H9 (cell line): ENCODE results near the gene CIDEC. TPM values are rescaled to one million over a fixed set of nuclear protein-coding genes. Genes with fewer than 3 reads are reported as not detected.

Experiments
- DNase-seq: peaks from one replicate; pipeline ENCODE4 v3.0.0-alpha.2; 2017
- H2AFZ ChIP-seq: one replicate; pipeline ENCODE4 v1.6.1; 2013; ENCODE audit warnings: mild to moderate bottlenecking, low read length, control low read depth, moderate library complexity
- H2AK5ac ChIP-seq: 2 replicates; pipeline ENCODE4 v1.6.1; 2013; ENCODE audit warnings: low read length, control low read depth, mixed read lengths; ENCODE audit not compliant: insufficient read length
- H2BK120ac ChIP-seq: one replicate; pipeline ENCODE4 v1.6.1; 2013; ENCODE audit warnings: low read depth, mild to moderate bottlenecking, low read length, control low read depth, inconsistent platforms; ENCODE audit not compliant: poor library complexity, severe bottlenecking
- H2BK12ac ChIP-seq: 2 replicates; pipeline ENCODE4 v1.6.1; 2013; ENCODE audit warnings: low read length, control low read depth, mixed read lengths, low read depth; ENCODE audit not compliant: insufficient read length
- H2BK15ac ChIP-seq: 2 replicates; pipeline ENCODE4 v1.6.1; 2013; ENCODE audit warnings: low read depth, low read length, control low read depth
- H2BK20ac ChIP-seq: one replicate; pipeline ENCODE4 v1.6.1; 2013; ENCODE audit warnings: low read depth, mild to moderate bottlenecking, low read length, control low read depth, inconsistent platforms; ENCODE audit not compliant: poor library complexity, severe bottlenecking
- H2BK5ac ChIP-seq: 2 replicates; pipeline ENCODE4 v1.6.1; 2013; ENCODE audit warnings: low read length, control low read depth, mixed read lengths; ENCODE audit not compliant: insufficient read length
- H3K14ac ChIP-seq: 2 replicates; pipeline ENCODE4 v1.6.1; 2013; ENCODE audit warnings: low read length, control low read depth; ENCODE audit not compliant: insufficient read depth
- H3K18ac ChIP-seq: 2 replicates; pipeline ENCODE4 v1.6.1; 2013; ENCODE audit warnings: low read depth, mild to moderate bottlenecking, mixed read lengths, low read length, control low read depth; ENCODE audit not compliant: insufficient read length
- H3K23ac ChIP-seq: 2 replicates; pipeline ENCODE4 v1.6.1; 2013; ENCODE audit warnings: low read length, control low read depth, mixed read lengths, low read depth; ENCODE audit not compliant: insufficient read length
- H3K23me2 ChIP-seq: 2 replicates; pipeline ENCODE4 v1.6.1; 2013; ENCODE audit warnings: low read depth, mild to moderate bottlenecking, mixed read lengths, low read length, control low read depth; ENCODE audit not compliant: insufficient read length, poor library complexity, severe bottlenecking
- H3K27ac ChIP-seq: 2 replicates; pipeline ENCODE4 v1.5.1; 2013; ENCODE audit warnings: low read length, control low read depth, mixed read lengths, low read depth; ENCODE audit not compliant: insufficient read length
- H3K27me3 ChIP-seq: 2 replicates; pipeline ENCODE4 v1.6.1; 2013; ENCODE audit warnings: low read length, control low read depth, inconsistent platforms; ENCODE audit not compliant: insufficient read depth
- H3K4ac ChIP-seq: 2 replicates; pipeline ENCODE4 v1.6.1; 2013; ENCODE audit warnings: low read depth, mild to moderate bottlenecking, control low read depth, inconsistent platforms, low read length, moderate library complexity
- H3K4me1 ChIP-seq: 2 replicates; pipeline ENCODE4 v1.6.1; 2013; ENCODE audit warnings: low read length, control low read depth, inconsistent platforms; ENCODE audit not compliant: insufficient read depth
- H3K4me2 ChIP-seq: 2 replicates; pipeline ENCODE4 v1.6.1; 2013; ENCODE audit warnings: low read length, control low read depth, mixed read lengths; ENCODE audit not compliant: insufficient read length, insufficient read depth
- H3K56ac ChIP-seq: 2 replicates; pipeline ENCODE4 v1.6.1; 2013; ENCODE audit warnings: low read depth, mild to moderate bottlenecking, mixed read lengths, low read length, control low read depth; ENCODE audit not compliant: insufficient read length
- H3K79me1 ChIP-seq: 2 replicates; pipeline ENCODE4 v1.6.1; 2013; ENCODE audit warnings: low read depth, mild to moderate bottlenecking, moderate library complexity, low read length, control low read depth, inconsistent platforms; ENCODE audit not compliant: insufficient read depth, poor library complexity, severe bottlenecking
- H3K79me2 ChIP-seq: 2 replicates; pipeline ENCODE4 v1.6.1; 2013; ENCODE audit warnings: low read length, control low read depth, inconsistent platforms; ENCODE audit not compliant: insufficient read depth
- H3K9ac ChIP-seq: 2 replicates; pipeline ENCODE4 v1.6.1; 2013; ENCODE audit warnings: low read length, control low read depth, mixed read lengths; ENCODE audit not compliant: insufficient read length; ENCODE audit errors: extremely low read depth
- H3K9me3 ChIP-seq: one replicate; pipeline ENCODE4 v1.6.1; 2013; ENCODE audit warnings: low read depth, low read length, inconsistent platforms; ENCODE audit not compliant: control insufficient read depth
- H3T11ph ChIP-seq: one replicate; pipeline ENCODE4 v1.6.1; 2013; ENCODE audit warnings: mild to moderate bottlenecking, low read length, control low read depth, inconsistent platforms
- H4K20me1 ChIP-seq: one replicate; pipeline ENCODE4 v1.6.1; 2013; ENCODE audit not compliant: control insufficient read depth, insufficient read length, insufficient read depth
- H4K5ac ChIP-seq: 2 replicates; pipeline ENCODE4 v1.6.1; 2013; ENCODE audit warnings: low read depth, mild to moderate bottlenecking, mixed read lengths, low read length, control low read depth; ENCODE audit not compliant: insufficient read length
- H4K8ac ChIP-seq: replicated peaks from 2 replicates; pipeline ENCODE4 v1.6.1; 2013; ENCODE audit warnings: low read length, control low read depth, mixed read lengths, low read depth; ENCODE audit not compliant: insufficient read length
- H4K91ac ChIP-seq: 2 replicates; pipeline ENCODE4 v1.6.1; 2013; ENCODE audit warnings: low read depth, mild to moderate bottlenecking, moderate library complexity, mixed read lengths, low read length, control low read depth; ENCODE audit not compliant: insufficient read length
- H3K27ac Mint-ChIP-seq, 3 experiments: 2 replicates in 2 of 3; 3 replicates in 1 of 3; pipeline ENCODE4 v1.8.0; 2020 to 2021; ENCODE audit warnings: mixed read lengths in 3 of 3, mild to moderate bottlenecking in 1 of 3, moderate library complexity in 1 of 3
- H3K27me3 Mint-ChIP-seq: 2 replicates; pipeline ENCODE4 v1.8.0; 2021; ENCODE audit warnings: low read depth, mild to moderate bottlenecking, moderate library complexity, mixed read lengths
- H3K36me3 Mint-ChIP-seq, 3 experiments: 2 replicates in 2 of 3; 3 replicates in 1 of 3; pipeline ENCODE4 v1.8.0; 2020 to 2021; ENCODE audit warnings: low read depth in 3 of 3, mixed read lengths in 3 of 3; ENCODE audit not compliant: insufficient read depth in 1 of 3
- H3K4me1 Mint-ChIP-seq, 2 experiments: 2 replicates each; pipeline ENCODE4 v1.8.0; 2020; ENCODE audit warnings: mixed read lengths in 2 of 2
- H3K4me3 Mint-ChIP-seq, 2 experiments: 2 replicates in 1 of 2; 3 replicates in 1 of 2; pipeline ENCODE4 v1.8.0; 2020 to 2021; ENCODE audit warnings: mild to moderate bottlenecking in 2 of 2, mixed read lengths in 2 of 2, moderate library complexity in 1 of 2
- H3K9me3 Mint-ChIP-seq, 2 experiments: 2 replicates in 1 of 2; 3 replicates in 1 of 2; pipeline ENCODE4 v1.8.0; 2020; ENCODE audit warnings: mild to moderate bottlenecking in 2 of 2, mixed read lengths in 2 of 2, moderate library complexity in 1 of 2
- WGBS: extraction: QIAGEN DNeasy Blood & Tissue Kit; methylation state at CpG from one replicate; pipeline ENCODE4 v1.1.7; 2013; ENCODE audit warnings: missing lambda C conversion rate, low lambda C conversion rate, mixed read lengths; ENCODE audit not compliant: insufficient read length; ENCODE audit errors: extremely low coverage; 5-methylcytosine and 5-hydroxymethylcytosine counted together
- total RNA-seq: library from RNA; stranded (reverse); gene quantifications from 2 replicates; pipeline ENCODE4 v1.2.1, GENCODE V29; 2021
- TF ChIP-seq, protein P1 (sequence below): fragments of 200-600 bp; sonication (generic); conservative IDR thresholded peaks from 3 replicates; pipeline ENCODE4 v1.8.0; 2021; ENCODE audit warnings: antibody characterized with exemption, mild to moderate bottlenecking

Gene CIDEC
- total RNA-seq, 1 experiment from 2014 or later = not detected

DNA sequence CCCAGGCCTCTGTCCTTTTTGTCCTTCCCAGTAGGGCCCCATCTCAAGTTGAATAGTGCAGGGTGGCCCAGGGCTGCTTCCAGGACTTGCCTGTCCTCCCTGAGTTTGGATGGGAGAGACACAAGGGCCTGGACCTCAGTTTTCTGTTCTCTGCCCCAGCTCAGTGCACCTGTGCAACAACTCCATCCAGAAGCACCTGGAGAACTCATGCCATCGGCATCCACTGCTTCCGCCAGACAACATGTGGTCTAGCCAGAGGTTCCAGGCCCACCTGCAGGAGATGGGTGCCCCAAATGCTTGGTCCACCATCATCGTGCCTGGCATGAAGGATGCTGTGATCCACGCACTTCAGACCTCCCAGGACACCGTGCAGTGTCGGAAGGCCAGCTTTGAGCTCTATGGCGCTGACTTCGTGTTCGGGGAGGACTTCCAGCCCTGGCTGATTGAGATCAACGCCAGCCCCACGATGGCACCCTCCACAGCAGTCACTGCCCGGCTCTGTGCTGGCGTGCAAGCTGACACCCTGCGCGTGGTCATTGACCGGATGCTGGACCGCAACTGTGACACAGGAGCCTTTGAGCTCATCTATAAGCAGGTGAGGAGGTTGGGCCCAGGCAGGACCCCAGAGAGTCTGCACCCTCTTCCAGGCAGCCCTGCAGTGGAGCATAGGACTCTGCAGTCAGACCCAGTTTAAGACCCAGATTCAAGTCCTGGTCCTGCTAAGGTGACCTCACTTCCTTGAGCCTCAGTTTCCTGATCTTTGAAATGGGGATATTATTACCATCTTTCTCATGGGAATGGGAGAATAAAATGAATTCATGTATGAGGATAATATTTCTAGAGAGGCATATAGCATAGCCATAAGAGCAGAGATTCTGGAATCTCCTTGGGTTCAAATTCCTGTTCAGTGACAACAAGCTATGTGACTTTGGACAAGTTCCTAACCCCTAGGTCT lies 51.0 kb downstream of the CIDEC start:
- H2BK12ac ChIP-seq = no peak overlapping the region
- H2BK120ac ChIP-seq = no peak overlapping the region
- no peak overlapping the region for H3K23ac ChIP-seq
- H3K79me2 ChIP-seq = no peaks in the 10 kb centered on the region
- H3K27me3 Mint-ChIP-seq = no peaks in the 10 kb centered on the region
- H4K20me1 ChIP-seq = no peaks in the 10 kb centered on the region
- no peak overlapping the region for H3K18ac ChIP-seq
- WGBS = no CpG with 5 or more reads among the region's 17 CpGs
- no peak overlapping the region for H3K4me2 ChIP-seq
- H3K4me1 Mint-ChIP-seq = peaks cover 5 to 13% of the 10 kb centered on the region in 2 experiments
- no peaks in the 10 kb centered on the region for H3K23me2 ChIP-seq
- H2AK5ac ChIP-seq = no peak overlapping the region
- H2BK20ac ChIP-seq = no peak overlapping the region
- no peak overlapping the region for H2BK5ac ChIP-seq
- H3K14ac ChIP-seq = no peak overlapping the region; the same call in 1 of the 2 replicates
- TF ChIP-seq, protein P1, sequence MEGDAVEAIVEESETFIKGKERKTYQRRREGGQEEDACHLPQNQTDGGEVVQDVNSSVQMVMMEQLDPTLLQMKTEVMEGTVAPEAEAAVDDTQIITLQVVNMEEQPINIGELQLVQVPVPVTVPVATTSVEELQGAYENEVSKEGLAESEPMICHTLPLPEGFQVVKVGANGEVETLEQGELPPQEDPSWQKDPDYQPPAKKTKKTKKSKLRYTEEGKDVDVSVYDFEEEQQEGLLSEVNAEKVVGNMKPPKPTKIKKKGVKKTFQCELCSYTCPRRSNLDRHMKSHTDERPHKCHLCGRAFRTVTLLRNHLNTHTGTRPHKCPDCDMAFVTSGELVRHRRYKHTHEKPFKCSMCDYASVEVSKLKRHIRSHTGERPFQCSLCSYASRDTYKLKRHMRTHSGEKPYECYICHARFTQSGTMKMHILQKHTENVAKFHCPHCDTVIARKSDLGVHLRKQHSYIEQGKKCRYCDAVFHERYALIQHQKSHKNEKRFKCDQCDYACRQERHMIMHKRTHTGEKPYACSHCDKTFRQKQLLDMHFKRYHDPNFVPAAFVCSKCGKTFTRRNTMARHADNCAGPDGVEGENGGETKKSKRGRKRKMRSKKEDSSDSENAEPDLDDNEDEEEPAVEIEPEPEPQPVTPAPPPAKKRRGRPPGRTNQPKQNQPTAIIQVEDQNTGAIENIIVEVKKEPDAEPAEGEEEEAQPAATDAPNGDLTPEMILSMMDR = no peak
- H3K27ac ChIP-seq = no peak overlapping the region
- H3K4me3 Mint-ChIP-seq = no peak overlapping the region
- H4K8ac ChIP-seq = no peak overlapping the region
- H4K5ac ChIP-seq = no peak overlapping the region
- no peaks in the 10 kb centered on the region for H3K9me3 ChIP-seq
- H3T11ph ChIP-seq = no peak overlapping the region
- H3K27me3 ChIP-seq = no peaks in the 10 kb centered on the region
- no peak overlapping the region for H3K9ac ChIP-seq
- no peaks in the 10 kb centered on the region for H3K4me1 ChIP-seq
- no peak overlapping the region for H2AFZ ChIP-seq
- peaks cover 0 to 1% (median 0%) of the 10 kb centered on the region in 3 experiments; a peak in 3 of 7 replicates for H3K36me3 Mint-ChIP-seq
- DNase-seq = no peak
- no peak overlapping the region for H4K91ac ChIP-seq
- no peak overlapping the region for H3K56ac ChIP-seq
- H3K79me1 ChIP-seq = no peaks in the 10 kb centered on the region
- H3K27ac Mint-ChIP-seq = peak overlapping the region in 1 of 3 experiments; percentile 29; a peak in 1 of 7 replicates
- H3K4ac ChIP-seq = no peak overlapping the region
- no peak overlapping the region for H2BK15ac ChIP-seq
- no peaks in the 10 kb centered on the region for H3K9me3 Mint-ChIP-seq
